ENCODE data around the gene STRN4.
A peak's percentile ranks its signal among the peaks of the same experiment; 100 is the strongest.

- TF ChIP-seq EZH2 (IDR thresholded peaks at IDR 0.05; ENCODE audit: borderline replicate concordance, low read depth, low read length, poor library complexity, severe bottlenecking) = no peak
- TF ChIP-seq CTCF (conservative IDR thresholded peaks at IDR 0.05; ENCODE audit: low read depth, low read length) = peak; percentile 87
Measured at GRCh38 chr19:46728693-46729339, 17.4 kb downstream of the STRN4 start.

All from A673 (cell line).